ENCODE results near the gene ZDHHC11. TPM values are rescaled to one million over a fixed set of nuclear protein-coding genes. Genes with fewer than 3 reads are reported as not detected.

Gene ZDHHC11
- total RNA-seq, 2 experiments from 2014 or later: 9.4 to 10.0 TPM

Other genes with a start within 250 kb of the ZDHHC11 start
- 10 to 100 TPM; 28.2 to 31.6 TPM for gene CEP72, start 238.6 kb downstream of the ZDHHC11 start, total RNA-seq
- under 1 TPM; 0.02 to 0.05 TPM for gene TPPP, start 157.6 kb downstream of the ZDHHC11 start, total RNA-seq
- under 1 TPM; 0.35 to 0.87 TPM for gene ZDHHC11B, start 66.3 kb downstream of the ZDHHC11 start, total RNA-seq
- gene BRD9, start 41.8 kb upstream of the ZDHHC11 start, total RNA-seq: 10 to 100 TPM; 52.7 to 59.1 TPM
- gene TRIP13, start 41.9 kb upstream of the ZDHHC11 start, total RNA-seq: 10 to 100 TPM; 33.4 to 38.6 TPM
- 1 to 10 TPM; 1.4 to 1.8 TPM for gene NKD2, start 157.8 kb upstream of the ZDHHC11 start, total RNA-seq